Colonic mucosa (tissue), 4 donors: ENCODE measurements around the gene TRIP10. TPM values are rescaled to one million over a fixed set of nuclear protein-coding genes. Genes with fewer than 3 reads are reported as not detected.
"Not testable (repeated sequence)": the region's sequence is repeated elsewhere in the genome, so short reads cannot be mapped to it uniquely, and the experiment has no call there.

Experiments
- DNase-seq: peaks from one replicate; pipeline ENCODE4 v3.0.0-alpha.2; 2020
- H3K27ac ChIP-seq: fragments of 200-600 bp; one replicate; pipeline ENCODE4 v1.8.0; 2021
- H3K27me3 ChIP-seq: fragments of 200-600 bp; one replicate; pipeline ENCODE4 v1.8.0; 2021
- H3K36me3 ChIP-seq: fragments of 200-600 bp; one replicate; pipeline ENCODE4 v1.8.0; 2021
- H3K4me1 ChIP-seq: fragments of 200-600 bp; one replicate; pipeline ENCODE4 v1.8.0; 2021; ENCODE audit warnings: mild to moderate bottlenecking
- H3K4me3 ChIP-seq: fragments of 200-600 bp; one replicate; pipeline ENCODE4 v1.8.0; 2021
- H3K9ac ChIP-seq, 2 donors: one replicate each; pipeline ENCODE4 v1.7.0; 2013; ENCODE audit warnings: control low read depth in 2 of 2, low read depth in 2 of 2, low read length in 2 of 2
- H3K9me3 ChIP-seq: fragments of 200-600 bp; one replicate; pipeline ENCODE4 v1.8.0; 2021
- CTCF ChIP-seq: fragments of 200-600 bp; IDR thresholded peaks from one replicate; pipeline ENCODE4 v1.8.0; 2022; ENCODE audit warnings: antibody characterized with exemption, mild to moderate bottlenecking
- intact Hi-C: fragments of 100-400 bp; cut with DNase I; formaldehyde crosslinking; loops from one replicate; pipeline ENCODE4 v1.14.1; 2022
- total RNA-seq, 2 donors: library from RNA; stranded (reverse); fragmentation: NEBNext Ultra II Directional in 1 of 2; extraction: Animal tissue kit (Norgen Biotek cat#: 25700) in 1 of 2; gene quantifications; one replicate each; pipeline ENCODE4 v1.2.1, GENCODE V29; 2021
- donor health status: healthy.
- donor health status: DM: no; HTN: no; CAD: no.
- donor health status: DM: no; HTN: no; CAD: no.

Gene TRIP10
- total RNA-seq, 2 donors from 2014 or later: 67.7 to 78.2 TPM

- no peak for DNase-seq
- TF ChIP-seq CTCF: no peak
- H3K36me3 ChIP-seq: no peaks in the 10 kb centered on the region
- no peak overlapping the region for H3K27ac ChIP-seq
- H3K27me3 ChIP-seq: no peaks in the 10 kb centered on the region
- no peak overlapping the region for H3K4me3 ChIP-seq
- H3K9me3 ChIP-seq: no peaks in the 10 kb centered on the region
- no peaks in the 10 kb centered on the region for H3K4me1 ChIP-seq
- intact Hi-C loops: no loop called here
- H3K9ac ChIP-seq: no peak overlapping the region
Measured at GRCh38 chr19:6793973-6794372, 54.5 kb downstream of the TRIP10 start.

GRCh38 chr19:6794686-6795431 is 55.4 kb downstream of the TRIP10 start:
- Histone ChIP-seq H3K27me3 (no peaks in the 10 kb centered on the region), H3K9ac (no peak overlapping the region), H3K9me3 (no peaks in the 10 kb centered on the region), H3K4me3 (no peak overlapping the region), H3K27ac (no peak overlapping the region), H3K36me3 (no peaks in the 10 kb centered on the region), H3K4me1 (no peaks in the 10 kb centered on the region)
- TF ChIP-seq CTCF: no peak
- intact Hi-C loops: no loop called here
- no peak for DNase-seq

GRCh38 chr19:6796278-6796677 is 56.8 kb downstream of the TRIP10 start:
- Histone ChIP-seq H3K36me3 (no peaks in the 10 kb centered on the region), H3K9ac (no peak overlapping the region), H3K27ac (no peak overlapping the region), H3K4me1 (no peaks in the 10 kb centered on the region), H3K27me3 (no peaks in the 10 kb centered on the region), H3K9me3 (no peaks in the 10 kb centered on the region), H3K4me3 (no peak overlapping the region)
- no peak for TF ChIP-seq CTCF
- no peak for DNase-seq
- intact Hi-C loops: no loop called here

GRCh38 chr19:6797646-6798045 is 58.2 kb downstream of the TRIP10 start:
- Histone ChIP-seq H3K9me3 (no peaks in the 10 kb centered on the region), H3K4me3 (no peak overlapping the region), H3K36me3 (no peaks in the 10 kb centered on the region), H3K27me3 (no peaks in the 10 kb centered on the region), H3K27ac (no peak overlapping the region), H3K4me1 (no peaks in the 10 kb centered on the region), H3K9ac (no peak overlapping the region)
- no peak for TF ChIP-seq CTCF
- no peak for DNase-seq
- intact Hi-C loops: no loop called here

- H3K27ac ChIP-seq, DNase-seq, intact Hi-C loops: not testable (repeated sequence)
Measured at GRCh38 chr19:6800160-6800790, 60.8 kb downstream of the TRIP10 start.

GRCh38 chr19:6800991-6801484 is 61.6 kb downstream of the TRIP10 start:
- no peak for TF ChIP-seq CTCF
- no peaks in the 10 kb centered on the region for H3K27me3 ChIP-seq
- peak overlapping the region; percentile 52 for H3K27ac ChIP-seq
- intact Hi-C loops: no loop called here
- no peaks in the 10 kb centered on the region for H3K36me3 ChIP-seq
- H3K4me1 ChIP-seq: no peaks in the 10 kb centered on the region
- peak overlapping the region in 1 of 2 donors; percentile 49 for H3K9ac ChIP-seq
- no peak for DNase-seq
- peak overlapping the region; percentile 22 for H3K4me3 ChIP-seq
- no peaks in the 10 kb centered on the region for H3K9me3 ChIP-seq

More at GRCh38 chr19:6800160-6800790, 60.8 kb downstream of the TRIP10 start:
- H3K9me3 ChIP-seq, H3K36me3 ChIP-seq, H3K4me3 ChIP-seq, H3K4me1 ChIP-seq, H3K27me3 ChIP-seq, H3K9ac ChIP-seq: not testable (repeated sequence)
